ENCODE measurements around the gene FDCSP.
"Not testable (repeated sequence)": the region's sequence is repeated elsewhere in the genome, so short reads cannot be mapped to it uniquely, and the experiment has no call there.

GRCh38 chr4:70242297-70242696, 16.4 kb downstream of the FDCSP start, which contains the start of gene CSN3:
- TF ChIP-seq CTCF (IDR thresholded peaks at IDR 0.05; ENCODE audit: low read depth, low read length); EZH2phosphoT487 (IDR thresholded peaks at IDR 0.05; ENCODE audit: low read depth): not testable (repeated sequence)

Measured in OCI-LY3 (cell line).